Loucy (cell line): ENCODE results near the gene SORCS2.

Experiments used
- H2AFZ ChIP-seq: fragments of 200-600 bp; sonication (generic); 2 replicates; pipeline ENCODE4 v1.6.0; 2016; ENCODE audit warnings: antibody characterized with exemption, mild to moderate bottlenecking, low read length, moderate library complexity
- H3F3A ChIP-seq: fragments of 200-600 bp; 2 replicates; pipeline ENCODE4 v1.6.0; 2016; ENCODE audit warnings: antibody characterized with exemption, low read depth, mild to moderate bottlenecking
- H3K27me3 ChIP-seq: fragments of 200-600 bp; sonication (generic); 2 replicates; pipeline ENCODE4 v1.6.1; 2014; ENCODE audit warnings: low read length, mild to moderate bottlenecking; ENCODE audit not compliant: insufficient read depth, poor library complexity, severe bottlenecking
- H3K36me3 ChIP-seq: fragments of 200-600 bp; sonication (generic); 2 replicates; pipeline ENCODE4 v1.6.1; 2016; ENCODE audit warnings: low read length; ENCODE audit not compliant: insufficient read depth
- H3K4me1 ChIP-seq: fragments of 200-600 bp; sonication (generic); 2 replicates; pipeline ENCODE4 v1.5.1; 2014; ENCODE audit warnings: low read length, mild to moderate bottlenecking; ENCODE audit not compliant: insufficient read depth, poor library complexity, severe bottlenecking
- H3K4me2 ChIP-seq: fragments of 200-600 bp; sonication (generic); 2 replicates; pipeline ENCODE4 v1.6.0; 2014; ENCODE audit warnings: antibody characterized with exemption, low read length, low read depth, mild to moderate bottlenecking; ENCODE audit not compliant: poor library complexity, severe bottlenecking
- H3K4me3 ChIP-seq: fragments of 200-600 bp; sonication (generic); 2 replicates; pipeline ENCODE4 v1.5.1; 2014; ENCODE audit warnings: low read length, mild to moderate bottlenecking, mixed read lengths; ENCODE audit not compliant: poor library complexity, severe bottlenecking
- H3K79me2 ChIP-seq: fragments of 200-600 bp; sonication (generic); 2 replicates; pipeline ENCODE4 v1.6.1; 2014; ENCODE audit warnings: low read length; ENCODE audit not compliant: insufficient read depth
- H3K9ac ChIP-seq: fragments of 200-600 bp; sonication (generic); 2 replicates; pipeline ENCODE4 v1.6.0; 2014; ENCODE audit warnings: mild to moderate bottlenecking, low read depth, low read length, moderate library complexity; ENCODE audit not compliant: poor library complexity, severe bottlenecking
- H3K9me2 ChIP-seq: fragments of 200-600 bp; sonication (generic); replicated peaks from 2 replicates; pipeline ENCODE4 v1.6.1; 2016; ENCODE audit warnings: low read depth, low read length, mixed read lengths
- H3K9me3 ChIP-seq: fragments of 200-600 bp; sonication (generic); 2 replicates; pipeline ENCODE4 v1.6.1; 2014; ENCODE audit warnings: mild to moderate bottlenecking, antibody characterized with exemption, low read length, low read depth; ENCODE audit not compliant: insufficient read depth
- H4K20me1 ChIP-seq: fragments of 200-600 bp; sonication (generic); 2 replicates; pipeline ENCODE4 v1.6.0; 2014; ENCODE audit warnings: antibody characterized with exemption, low read length, mild to moderate bottlenecking; ENCODE audit not compliant: insufficient read depth, poor library complexity, severe bottlenecking
- EZH2phosphoT487 ChIP-seq: fragments of 200-600 bp; IDR thresholded peaks from 2 replicates; pipeline ENCODE4 v1.6.1; 2018; ENCODE audit warnings: antibody characterized with exemption, mild to moderate bottlenecking, moderate library complexity, borderline replicate concordance
- TF ChIP-seq, protein P1 (sequence below): fragments of 200-600 bp; sonication (generic); conservative IDR thresholded peaks from 2 replicates; pipeline ENCODE4 v1.5.1; 2014; ENCODE audit warnings: mild to moderate bottlenecking, antibody characterized with exemption, low read length

SORCS2 gene

DNA sequence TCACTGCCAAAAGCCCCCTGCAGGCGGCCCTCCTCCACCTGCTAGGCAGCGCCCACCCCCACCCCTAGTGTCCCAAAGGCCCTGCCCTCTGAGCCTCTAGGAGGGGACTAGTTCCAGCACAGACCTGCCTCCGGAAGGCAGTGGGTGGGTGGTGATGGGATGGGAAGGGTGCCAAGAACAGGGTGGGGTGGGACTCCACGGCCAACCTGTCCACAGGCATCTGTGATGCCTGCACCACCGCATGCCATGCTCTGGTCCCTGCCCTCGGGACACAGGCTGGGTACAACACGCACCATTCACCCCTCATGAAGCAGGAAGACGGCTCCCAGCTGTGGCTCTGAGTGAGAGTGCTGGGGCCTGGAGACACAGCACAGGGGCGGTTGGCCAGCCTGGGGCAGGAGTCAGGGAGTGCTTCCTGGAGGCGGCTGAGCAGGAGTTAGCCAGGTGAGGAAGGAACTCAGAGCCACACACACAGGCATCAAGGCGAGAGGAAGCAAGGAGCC lies 485.5 kb downstream of the SORCS2 start:
- no peaks in the 10 kb centered on the region for H3K27me3 ChIP-seq
- no peak for TF ChIP-seq EZH2phosphoT487
- TF ChIP-seq, protein P1, sequence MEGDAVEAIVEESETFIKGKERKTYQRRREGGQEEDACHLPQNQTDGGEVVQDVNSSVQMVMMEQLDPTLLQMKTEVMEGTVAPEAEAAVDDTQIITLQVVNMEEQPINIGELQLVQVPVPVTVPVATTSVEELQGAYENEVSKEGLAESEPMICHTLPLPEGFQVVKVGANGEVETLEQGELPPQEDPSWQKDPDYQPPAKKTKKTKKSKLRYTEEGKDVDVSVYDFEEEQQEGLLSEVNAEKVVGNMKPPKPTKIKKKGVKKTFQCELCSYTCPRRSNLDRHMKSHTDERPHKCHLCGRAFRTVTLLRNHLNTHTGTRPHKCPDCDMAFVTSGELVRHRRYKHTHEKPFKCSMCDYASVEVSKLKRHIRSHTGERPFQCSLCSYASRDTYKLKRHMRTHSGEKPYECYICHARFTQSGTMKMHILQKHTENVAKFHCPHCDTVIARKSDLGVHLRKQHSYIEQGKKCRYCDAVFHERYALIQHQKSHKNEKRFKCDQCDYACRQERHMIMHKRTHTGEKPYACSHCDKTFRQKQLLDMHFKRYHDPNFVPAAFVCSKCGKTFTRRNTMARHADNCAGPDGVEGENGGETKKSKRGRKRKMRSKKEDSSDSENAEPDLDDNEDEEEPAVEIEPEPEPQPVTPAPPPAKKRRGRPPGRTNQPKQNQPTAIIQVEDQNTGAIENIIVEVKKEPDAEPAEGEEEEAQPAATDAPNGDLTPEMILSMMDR: no peak
- H4K20me1 ChIP-seq: no peaks in the 10 kb centered on the region
- no peak overlapping the region for H3K9ac ChIP-seq
- H2AFZ ChIP-seq: no peak overlapping the region
- H3F3A ChIP-seq: no peaks in the 10 kb centered on the region
- no peaks in the 10 kb centered on the region for H3K36me3 ChIP-seq
- H3K9me2 ChIP-seq: no peaks in the 10 kb centered on the region
- no peak overlapping the region for H3K4me3 ChIP-seq
- no peaks in the 10 kb centered on the region for H3K79me2 ChIP-seq
- H3K9me3 ChIP-seq: peaks cover 4% of the 10 kb centered on the region; the same call in 1 of the 2 replicates
- no peak overlapping the region for H3K4me2 ChIP-seq
- H3K4me1 ChIP-seq: no peaks in the 10 kb centered on the region

DNA sequence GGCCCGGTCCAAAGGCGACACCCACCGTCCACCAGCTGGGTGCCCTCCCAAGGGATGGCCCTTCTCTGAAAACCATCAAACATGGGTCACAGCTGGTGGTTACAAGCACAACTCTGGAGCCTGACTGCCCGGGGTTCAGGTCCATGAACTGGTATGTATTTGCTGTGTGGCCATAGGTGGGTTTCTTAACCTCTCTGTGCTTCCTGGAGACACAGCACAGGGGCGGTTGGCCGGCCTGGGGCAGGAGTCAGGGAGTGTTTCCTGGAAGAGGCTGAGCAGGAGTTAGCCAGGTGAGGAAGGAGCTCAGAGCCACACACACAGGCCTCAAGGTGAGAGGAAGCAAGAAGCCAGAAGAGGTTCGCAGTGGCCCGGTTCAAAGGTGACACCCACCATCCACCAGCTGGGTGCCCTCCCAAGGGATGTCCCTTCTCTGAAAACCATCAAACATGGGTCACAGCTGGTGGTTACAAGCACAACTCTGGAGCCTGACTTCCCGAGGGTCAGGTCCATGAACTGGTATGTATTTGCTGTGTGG lies 486.0 kb downstream of the SORCS2 start:
- Histone ChIP-seq H3K9ac (no peak overlapping the region), H2AFZ (no peak overlapping the region), H3K4me2 (no peak overlapping the region), H3F3A (no peaks in the 10 kb centered on the region), H3K79me2 (no peaks in the 10 kb centered on the region), H3K9me3 (no peaks in the 10 kb centered on the region; the same call in 1 of the 2 replicates), H3K36me3 (no peaks in the 10 kb centered on the region), H3K27me3 (no peaks in the 10 kb centered on the region), H3K4me1 (no peaks in the 10 kb centered on the region), H4K20me1 (no peaks in the 10 kb centered on the region), H3K9me2 (no peaks in the 10 kb centered on the region), H3K4me3 (no peak overlapping the region)
- TF ChIP-seq, protein P1: no peak
- no peak for TF ChIP-seq EZH2phosphoT487

DNA sequence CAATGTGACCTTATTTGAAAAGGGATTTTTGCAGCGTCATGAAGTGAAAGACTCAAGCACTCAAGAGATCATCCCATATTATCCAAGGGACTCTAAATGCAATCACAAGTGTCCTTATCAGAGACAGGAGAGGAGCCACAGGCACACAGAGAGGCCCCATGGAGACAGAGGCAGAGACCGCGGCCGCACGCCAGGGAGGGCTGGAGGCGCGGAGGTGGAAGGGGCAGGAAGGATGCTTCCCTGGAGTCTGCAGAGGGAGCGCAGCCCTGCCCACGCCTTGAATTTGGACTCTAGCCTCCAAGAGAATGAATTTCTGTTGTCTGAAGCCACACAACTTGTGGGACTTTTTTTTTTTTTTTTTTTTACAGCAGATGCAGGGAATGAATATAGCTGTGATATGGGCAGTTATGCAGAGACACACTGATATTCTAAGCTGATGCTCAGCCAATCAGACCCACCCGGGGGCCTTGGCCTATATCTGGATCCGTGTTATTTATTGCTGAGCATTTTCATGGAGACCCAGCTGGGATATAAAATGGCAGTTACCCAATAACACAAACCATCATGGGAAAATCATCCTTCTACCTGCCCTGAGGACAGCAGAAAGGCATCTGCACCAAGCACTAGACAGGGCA lies 487.2 kb downstream of the SORCS2 start:
- H3K4me1 ChIP-seq: no peaks in the 10 kb centered on the region
- no peaks in the 10 kb centered on the region for H3K36me3 ChIP-seq
- no peaks in the 10 kb centered on the region for H3K27me3 ChIP-seq
- H3K4me2 ChIP-seq: no peak overlapping the region
- H3K9ac ChIP-seq: no peak overlapping the region
- no peaks in the 10 kb centered on the region for H3F3A ChIP-seq
- no peak overlapping the region for H3K4me3 ChIP-seq
- H4K20me1 ChIP-seq: no peaks in the 10 kb centered on the region
- TF ChIP-seq EZH2phosphoT487: no peak
- TF ChIP-seq, protein P1: no peak
- H3K79me2 ChIP-seq: no peaks in the 10 kb centered on the region
- H3K9me2 ChIP-seq: no peaks in the 10 kb centered on the region
- no peaks in the 10 kb centered on the region; the same call in 1 of the 2 replicates for H3K9me3 ChIP-seq
- H2AFZ ChIP-seq: no peak overlapping the region
